Stomach smooth muscle (tissue), 2 donors: ENCODE results near the gene CPNE7.

ENCODE experiments used
- H3K27ac ChIP-seq: one replicate; pipeline ENCODE4 v1.7.0; 2013; ENCODE audit warnings: mild to moderate bottlenecking, low read length, inconsistent platforms
- H3K27me3 ChIP-seq, 2 donors: one replicate each; pipeline ENCODE4 v1.7.0; 2013; ENCODE audit warnings: low read length in 2 of 2; ENCODE audit not compliant: insufficient read depth in 2 of 2, control insufficient read depth in 1 of 2
- H3K36me3 ChIP-seq, 2 donors: one replicate each; pipeline ENCODE4 v1.7.0; 2013; ENCODE audit warnings: low read length in 2 of 2; ENCODE audit not compliant: control insufficient read depth in 2 of 2, insufficient read depth in 2 of 2
- H3K4me1 ChIP-seq: one replicate; pipeline ENCODE4 v1.7.0; 2013; ENCODE audit warnings: low read length; ENCODE audit not compliant: control insufficient read depth, insufficient read depth
- H3K4me3 ChIP-seq, 2 donors: one replicate each; pipeline ENCODE4 v1.7.0; 2013; ENCODE audit warnings: low read length in 2 of 2
- H3K9ac ChIP-seq, 2 donors: one replicate each; pipeline ENCODE4 v1.7.0; 2013; ENCODE audit warnings: low read length in 2 of 2, mild to moderate bottlenecking in 1 of 2
- H3K9me3 ChIP-seq, 2 donors: one replicate each; pipeline ENCODE4 v1.7.0; 2013; ENCODE audit warnings: low read length in 2 of 2; ENCODE audit not compliant: control insufficient read depth in 2 of 2
- donor health status: healthy.
- donor health status: Pancreatic carcinoma.

The CPNE7 gene

GRCh38 chr16:89618109-89618998 lies 42.8 kb downstream of the CPNE7 start:
- H3K9me3 ChIP-seq = no peaks in the 10 kb centered on the region
- no peaks in the 10 kb centered on the region for H3K36me3 ChIP-seq
- H3K4me3 ChIP-seq = no peak overlapping the region
- H3K9ac ChIP-seq = no peak overlapping the region
- H3K4me1 ChIP-seq = no peaks in the 10 kb centered on the region
- H3K27ac ChIP-seq = no peak overlapping the region
- peaks cover 13 to 28% of the 10 kb centered on the region in 2 donors for H3K27me3 ChIP-seq

GRCh38 chr16:89619840-89620239 lies 44.3 kb downstream of the CPNE7 start:
- Histone ChIP-seq H3K27ac (no peak overlapping the region), H3K36me3 (no peaks in the 10 kb centered on the region), H3K27me3 (peaks cover 9 to 24% of the 10 kb centered on the region in 2 donors), H3K4me1 (no peaks in the 10 kb centered on the region), H3K9me3 (no peaks in the 10 kb centered on the region), H3K9ac (no peak overlapping the region), H3K4me3 (no peak overlapping the region)

- Histone ChIP-seq H3K4me3 (no peak overlapping the region), H3K9me3 (no peaks in the 10 kb centered on the region), H3K36me3 (no peaks in the 10 kb centered on the region), H3K9ac (no peak overlapping the region), H3K27me3 (peaks cover 6 to 21% of the 10 kb centered on the region in 2 donors), H3K27ac (no peak overlapping the region), H3K4me1 (no peaks in the 10 kb centered on the region)
Observed at GRCh38 chr16:89620406-89620841, 44.9 kb downstream of the CPNE7 start.

- Histone ChIP-seq H3K27ac (no peak overlapping the region), H3K4me3 (no peak overlapping the region), H3K36me3 (no peaks in the 10 kb centered on the region), H3K9me3 (no peaks in the 10 kb centered on the region), H3K4me1 (no peaks in the 10 kb centered on the region), H3K27me3 (peaks cover 5 to 21% of the 10 kb centered on the region in 2 donors), H3K9ac (no peak overlapping the region)
Observed at GRCh38 chr16:89621136-89621697, 45.7 kb downstream of the CPNE7 start.

- Histone ChIP-seq H3K4me1 (no peaks in the 10 kb centered on the region), H3K9ac (no peak overlapping the region), H3K27me3 (peaks cover 5 to 21% of the 10 kb centered on the region in 2 donors), H3K9me3 (no peaks in the 10 kb centered on the region), H3K36me3 (no peaks in the 10 kb centered on the region), H3K27ac (no peak overlapping the region), H3K4me3 (no peak overlapping the region)
Observed at GRCh38 chr16:89621698-89622409, 46.3 kb downstream of the CPNE7 start.

GRCh38 chr16:89623511-89624261 lies 48.1 kb downstream of the CPNE7 start:
- Histone ChIP-seq H3K4me1 (no peaks in the 10 kb centered on the region), H3K9me3 (no peaks in the 10 kb centered on the region), H3K4me3 (no peak overlapping the region), H3K9ac (no peak overlapping the region), H3K27me3 (peaks cover 5 to 21% of the 10 kb centered on the region in 2 donors), H3K27ac (no peak overlapping the region), H3K36me3 (no peaks in the 10 kb centered on the region)

GRCh38 chr16:89624777-89625761 lies 49.5 kb downstream of the CPNE7 start:
- Histone ChIP-seq H3K9ac (no peak overlapping the region), H3K27me3 (peaks cover 5 to 21% of the 10 kb centered on the region in 2 donors), H3K4me3 (no peak overlapping the region), H3K4me1 (no peaks in the 10 kb centered on the region), H3K27ac (no peak overlapping the region), H3K9me3 (peaks cover 0 to 4% of the 10 kb centered on the region in 2 donors), H3K36me3 (no peaks in the 10 kb centered on the region)

GRCh38 chr16:89629827-89630610 lies 54.5 kb downstream of the CPNE7 start:
- H3K4me3 ChIP-seq = no peak overlapping the region
- no peak overlapping the region for H3K27ac ChIP-seq
- H3K9me3 ChIP-seq = peaks cover 0 to 5% of the 10 kb centered on the region in 2 donors
- H3K27me3 ChIP-seq = peaks cover 8 to 13% of the 10 kb centered on the region in 2 donors
- no peak overlapping the region for H3K9ac ChIP-seq
- no peaks in the 10 kb centered on the region for H3K4me1 ChIP-seq
- no peaks in the 10 kb centered on the region for H3K36me3 ChIP-seq

GRCh38 chr16:89633064-89633631 lies 57.6 kb downstream of the CPNE7 start:
- Histone ChIP-seq H3K9ac (no peak overlapping the region), H3K9me3 (peaks cover 0 to 5% of the 10 kb centered on the region in 2 donors), H3K4me1 (no peaks in the 10 kb centered on the region), H3K36me3 (no peaks in the 10 kb centered on the region), H3K27me3 (peaks cover 8 to 9% of the 10 kb centered on the region in 2 donors), H3K27ac (no peak overlapping the region), H3K4me3 (no peak overlapping the region)
